D341Med (cell line): Measurements from ENCODE around the gene ACTR10.

Source experiments
- DNase-seq: peaks from one replicate; pipeline ENCODE4 v3.0.0; 2012; ENCODE audit warnings: low spot score

Gene ACTR10

DNA sequence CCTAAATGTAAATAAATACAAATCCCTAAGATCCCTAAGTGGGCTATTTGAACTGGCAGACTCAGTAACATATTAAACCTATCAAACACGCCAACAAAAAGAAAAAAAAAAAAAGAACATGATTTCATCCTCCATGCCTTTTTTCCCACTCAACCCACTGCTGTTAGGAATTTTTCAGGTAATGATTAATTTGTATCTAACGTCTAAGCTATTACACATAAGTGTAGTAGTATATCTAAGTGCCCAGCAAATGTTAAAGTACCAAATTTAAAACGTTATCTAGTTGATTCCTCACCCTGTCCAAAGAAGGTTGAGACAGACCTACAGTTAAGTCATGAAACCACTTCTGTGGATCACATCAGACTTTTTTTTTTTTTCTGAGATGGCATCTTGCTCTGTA is 82.0 kb downstream of the ACTR10 start:
- no peak for DNase-seq

DNA sequence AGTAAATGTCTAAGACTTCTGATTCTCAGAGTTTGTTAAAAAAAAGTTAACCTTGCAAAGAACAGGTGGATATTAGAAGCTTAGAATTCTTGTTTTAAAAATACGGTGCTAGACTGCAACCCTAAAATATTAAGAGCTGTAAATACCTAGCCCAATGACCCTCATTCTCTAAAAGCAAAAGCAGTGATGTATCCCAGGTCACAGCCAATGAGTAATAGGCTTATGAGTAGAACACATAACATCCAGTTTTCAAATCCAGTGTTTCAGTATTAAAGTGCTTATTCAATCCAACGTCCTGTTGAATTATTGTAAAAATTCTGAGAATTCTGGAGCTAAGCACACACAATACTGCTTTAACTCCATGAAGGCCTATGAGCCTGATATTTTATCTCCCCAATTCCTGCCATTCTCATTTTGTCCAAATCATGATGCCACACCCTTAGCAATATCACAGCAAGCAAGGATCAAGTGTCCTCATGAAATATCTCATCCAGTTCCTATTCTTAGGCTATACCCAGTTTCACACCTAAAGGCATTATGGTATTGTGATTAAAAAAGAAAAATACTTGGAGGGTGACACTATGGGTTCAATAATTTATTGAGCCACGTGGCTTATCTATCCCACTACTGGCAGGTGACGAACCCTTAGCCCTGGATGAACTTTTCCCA is 83.1 kb downstream of the ACTR10 start:
- DNase-seq: no peak

DNA sequence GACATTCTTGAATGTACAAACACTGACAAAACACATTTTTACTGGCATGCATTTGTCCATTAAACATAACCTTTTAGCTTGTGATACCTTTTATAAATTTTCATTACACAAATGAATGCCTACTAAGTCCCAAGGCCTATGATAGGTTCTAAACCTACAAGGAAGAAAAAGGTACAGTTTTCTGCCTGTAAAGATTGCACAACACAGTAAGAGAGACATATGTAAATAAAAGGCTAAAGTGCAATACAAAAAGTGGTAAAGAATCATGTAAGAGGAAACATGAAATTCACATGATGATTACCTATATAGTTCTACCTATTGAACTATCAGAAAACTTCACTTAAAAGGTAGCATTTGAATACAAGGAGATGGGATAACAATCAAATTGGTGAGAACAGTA is 83.8 kb downstream of the ACTR10 start:
- DNase-seq: no peak

DNA sequence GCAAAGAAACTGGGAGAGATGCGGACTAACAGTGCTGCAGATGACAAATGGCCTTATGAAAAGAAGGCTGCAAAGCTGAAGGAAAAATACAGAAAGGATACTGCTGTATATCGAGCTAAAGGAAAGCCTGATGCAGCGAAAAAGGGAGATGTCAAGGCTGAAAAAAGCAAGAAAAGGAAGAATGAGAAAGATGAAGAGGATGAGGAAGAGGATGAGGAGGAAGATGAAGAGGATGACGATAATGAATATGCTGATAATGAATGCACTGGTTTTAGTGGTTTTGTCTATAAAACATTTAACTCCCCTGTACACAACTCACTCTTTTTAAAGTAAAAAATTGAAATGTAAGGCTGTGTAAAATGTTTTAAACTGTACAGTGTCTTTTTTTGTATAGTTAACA is 85.2 kb downstream of the ACTR10 start:
- DNase-seq: no peak
